Naive thymus-derived CD8-positive, alpha-beta T cell (primary cell): ENCODE data around the gene ACCSL. TPM values are rescaled to one million over a fixed set of nuclear protein-coding genes. Genes with fewer than 3 reads are reported as not detected.

Experiments
- ATAC-seq, 2 donors: fragments of 150-1000 bp; cut with Tn5 transposase in 1 of 2; sonication (Bioruptor Pico), chemical (Tn5 transposase) in 1 of 2; 1 replicate in 1 of 2; 2 replicates in 1 of 2; pipeline ENCODE4 v1.10.0; 2021; ENCODE audit warnings: mild to moderate bottlenecking in 2 of 2, moderate library complexity in 2 of 2
- POLR2A ChIA-PET: fragments of 350-600 bp; sonication (Branson Sonifier 250); formaldehyde crosslinking; loops from one replicate; lab custom pipeline; 2021; ENCODE audit warnings: antibody characterized with exemption; lab: Charles Lee
- DNase-seq, 10 donors: peaks; one replicate each; pipeline versions ENCODE4 v3.0.0 to v3.0.0-alpha.2; 2020 to 2022
- H3K27ac Mint-ChIP-seq, 10 donors: one replicate each; pipeline ENCODE4 v1.8.0; 2020 to 2022; ENCODE audit warnings: mild to moderate bottlenecking in 10 of 10, mixed read lengths in 10 of 10, moderate library complexity in 4 of 10, inconsistent platforms in 1 of 10
- H3K27me3 Mint-ChIP-seq, 5 donors: one replicate each; pipeline ENCODE4 v1.8.0; 2021 to 2022; ENCODE audit warnings: mixed read lengths in 5 of 5
- H3K36me3 Mint-ChIP-seq, 3 donors: one replicate each; pipeline ENCODE4 v1.8.0; 2020 to 2022; ENCODE audit warnings: mixed read lengths in 3 of 3, mild to moderate bottlenecking in 2 of 3, inconsistent platforms in 1 of 3
- H3K4me1 Mint-ChIP-seq, 4 donors: one replicate each; pipeline ENCODE4 v1.8.0; 2021 to 2022; ENCODE audit warnings: mixed read lengths in 4 of 4
- H3K4me3 Mint-ChIP-seq, 10 donors: one replicate each; pipeline ENCODE4 v1.8.0; 2020 to 2022; ENCODE audit warnings: mild to moderate bottlenecking in 10 of 10, mixed read lengths in 10 of 10, moderate library complexity in 6 of 10, inconsistent platforms in 1 of 10
- H3K9me3 Mint-ChIP-seq, 9 donors: one replicate each; pipeline ENCODE4 v1.8.0; 2020 to 2022; ENCODE audit warnings: mixed read lengths in 9 of 9, mild to moderate bottlenecking in 3 of 9, inconsistent platforms in 1 of 9, moderate library complexity in 1 of 9
- polyA plus RNA-seq, 3 donors: library from polyadenylated mRNA; unstranded; fragments of 300-500 nt; fragmentation: Illumina TruSeq; gene quantifications; one replicate each; pipeline ENCODE4 v1.2.3, GENCODE V29; 2021
- total RNA-seq, 8 experiments: library from RNA in 2 of 8; stranded (reverse) in 2 of 8; gene quantifications; one replicate each; pipeline ENCODE4 v1.2.3 and lab custom pipeline; 2021 to 2026

The ACCSL gene
- total and polyA plus RNA-seq, 5 experiments from 2014 or later: not detected

GRCh38 chr11:44043157-44043556 lies 4.6 kb upstream of the ACCSL start:
- DNase-seq (no peak), ATAC-seq (no peak)
- H3K27ac Mint-ChIP-seq: no peak overlapping the region
- H3K4me1 Mint-ChIP-seq: no peaks in the 10 kb centered on the region
- peaks cover 0 to 10% (median under 1%) of the 10 kb centered on the region in 5 donors for H3K27me3 Mint-ChIP-seq
- peaks cover 0 to 16% (median 0%) of the 10 kb centered on the region in 3 donors for H3K36me3 Mint-ChIP-seq
- no peak overlapping the region for H3K4me3 Mint-ChIP-seq
- H3K9me3 Mint-ChIP-seq: peaks cover 0 to 19% (median 11%) of the 10 kb centered on the region in 9 donors
- POLR2A ChIA-PET: no interaction called here

DNA sequence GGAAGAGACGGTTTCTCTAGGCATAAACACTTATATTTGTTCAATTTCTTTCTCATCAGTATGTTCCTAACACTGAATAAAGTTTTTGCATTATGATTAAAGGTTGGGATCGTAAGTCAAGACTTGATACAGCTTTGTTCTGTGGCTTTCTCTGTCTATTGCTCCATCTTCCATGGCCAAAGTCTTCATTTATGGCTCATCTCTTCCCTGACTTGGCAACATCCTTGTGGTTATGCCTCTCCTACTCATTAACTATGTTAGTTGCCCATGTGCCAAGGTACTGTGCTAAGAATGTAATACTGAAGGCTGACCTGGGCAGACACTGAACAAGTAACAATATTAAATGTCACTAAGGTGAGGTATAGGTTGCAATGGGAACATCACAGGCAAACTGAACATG lies 1.6 kb upstream of the ACCSL start:
- H3K4me3 Mint-ChIP-seq: no peak overlapping the region
- POLR2A ChIA-PET: no interaction called here
- H3K36me3 Mint-ChIP-seq: peaks cover 0 to 6% (median 0%) of the 10 kb centered on the region in 3 donors
- ATAC-seq (no peak), DNase-seq (no peak)
- H3K9me3 Mint-ChIP-seq: peaks cover 0 to 8% (median 3%) of the 10 kb centered on the region in 9 donors
- H3K27me3 Mint-ChIP-seq: peaks cover 0 to 7% (median 2%) of the 10 kb centered on the region in 5 donors
- H3K4me1 Mint-ChIP-seq: no peaks in the 10 kb centered on the region
- no peak overlapping the region for H3K27ac Mint-ChIP-seq

GRCh38 chr11:44047298-44047697 lies 483 bp upstream of the ACCSL start:
- ATAC-seq (no peak), DNase-seq (no peak)
- peaks cover 0 to 2% (median 0%) of the 10 kb centered on the region in 9 donors for H3K9me3 Mint-ChIP-seq
- no peaks in the 10 kb centered on the region for H3K36me3 Mint-ChIP-seq
- POLR2A ChIA-PET: no interaction called here
- peaks cover 0 to 7% (median 2%) of the 10 kb centered on the region in 5 donors for H3K27me3 Mint-ChIP-seq
- H3K4me1 Mint-ChIP-seq: no peaks in the 10 kb centered on the region
- no peak overlapping the region for H3K27ac Mint-ChIP-seq
- no peak overlapping the region for H3K4me3 Mint-ChIP-seq

DNA sequence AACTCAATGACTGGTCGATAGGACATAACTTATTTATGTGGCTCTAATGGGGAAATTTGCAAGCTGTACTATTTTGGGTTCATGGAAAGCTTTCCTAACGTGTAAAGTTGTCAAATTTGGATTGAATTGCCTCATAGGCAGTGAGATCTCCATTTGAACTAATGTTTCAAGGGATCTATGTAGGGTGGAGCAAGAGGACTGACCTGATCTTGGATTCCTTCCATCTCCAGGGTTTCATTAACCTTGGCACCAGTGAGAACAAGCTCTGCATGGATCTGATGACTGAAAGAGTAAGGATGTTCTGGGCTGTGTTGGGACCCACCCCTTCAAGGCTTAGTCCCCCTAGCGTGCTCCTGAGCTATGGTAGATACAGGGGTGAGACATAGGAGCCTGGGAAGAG lies 2.1 kb downstream of the ACCSL start:
- H3K4me3 Mint-ChIP-seq: no peak overlapping the region
- peaks cover 0 to 2% (median 0%) of the 10 kb centered on the region in 9 donors for H3K9me3 Mint-ChIP-seq
- no peaks in the 10 kb centered on the region for H3K36me3 Mint-ChIP-seq
- POLR2A ChIA-PET: no interaction called here
- ATAC-seq (no peak), DNase-seq (no peak)
- peaks cover 0 to 7% (median 2%) of the 10 kb centered on the region in 5 donors for H3K27me3 Mint-ChIP-seq
- H3K4me1 Mint-ChIP-seq: no peaks in the 10 kb centered on the region
- no peak overlapping the region for H3K27ac Mint-ChIP-seq

DNA sequence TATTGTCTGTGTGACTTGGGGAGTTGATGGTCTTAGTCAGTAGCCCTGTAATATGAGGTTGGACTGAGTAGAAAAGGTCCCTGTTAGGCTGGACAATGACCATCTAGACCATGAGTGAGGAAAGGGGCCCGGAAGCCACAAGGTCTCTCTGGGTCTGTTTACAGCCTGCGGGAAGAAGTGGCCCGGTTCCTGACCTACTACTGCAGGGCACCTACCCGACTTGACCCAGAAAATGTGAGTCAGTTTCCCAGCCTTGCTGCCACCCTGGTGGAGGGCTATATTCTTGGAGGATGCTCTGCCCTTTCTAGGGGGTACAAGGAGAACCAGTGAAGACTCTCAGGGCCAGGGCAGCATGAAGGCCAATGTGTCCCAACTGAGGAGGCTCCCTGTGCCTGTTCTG lies 3.4 kb downstream of the ACCSL start:
- no peak for ATAC-seq
- Mint-ChIP-seq H3K27me3 (peaks cover 0 to 6% (median 2%) of the 10 kb centered on the region in 5 donors), H3K36me3 (no peaks in the 10 kb centered on the region), H3K27ac (no peak overlapping the region), H3K4me3 (no peak overlapping the region), H3K4me1 (no peaks in the 10 kb centered on the region), H3K9me3 (no peaks in the 10 kb centered on the region)
- POLR2A ChIA-PET: no interaction called here
- DNase-seq: no peak

- POLR2A ChIA-PET: no interaction called here
- ATAC-seq: no peak
Observed at GRCh38 chr11:44057340-44057739, 9.6 kb downstream of the ACCSL start.

GRCh38 chr11:44058275-44058674 lies 10.5 kb downstream of the ACCSL start:
- H3K4me3 Mint-ChIP-seq: no peak overlapping the region
- DNase-seq (no peak), ATAC-seq (no peak)
- POLR2A ChIA-PET: no interaction called here
- H3K4me1 Mint-ChIP-seq: no peaks in the 10 kb centered on the region
- no peaks in the 10 kb centered on the region for H3K9me3 Mint-ChIP-seq
- H3K36me3 Mint-ChIP-seq: no peaks in the 10 kb centered on the region
- H3K27ac Mint-ChIP-seq: no peak overlapping the region
- H3K27me3 Mint-ChIP-seq: peaks cover 0 to 3% (median 0%) of the 10 kb centered on the region in 5 donors

More at GRCh38 chr11:44057340-44057739, 9.6 kb downstream of the ACCSL start:
- no peaks in the 10 kb centered on the region for H3K36me3 Mint-ChIP-seq
- H3K4me3 Mint-ChIP-seq: no peak overlapping the region
- no peak for DNase-seq
- no peaks in the 10 kb centered on the region for H3K4me1 Mint-ChIP-seq
- peaks cover 0 to 3% (median 0%) of the 10 kb centered on the region in 5 donors for H3K27me3 Mint-ChIP-seq
- H3K27ac Mint-ChIP-seq: no peak overlapping the region
- H3K9me3 Mint-ChIP-seq: no peaks in the 10 kb centered on the region

DNA sequence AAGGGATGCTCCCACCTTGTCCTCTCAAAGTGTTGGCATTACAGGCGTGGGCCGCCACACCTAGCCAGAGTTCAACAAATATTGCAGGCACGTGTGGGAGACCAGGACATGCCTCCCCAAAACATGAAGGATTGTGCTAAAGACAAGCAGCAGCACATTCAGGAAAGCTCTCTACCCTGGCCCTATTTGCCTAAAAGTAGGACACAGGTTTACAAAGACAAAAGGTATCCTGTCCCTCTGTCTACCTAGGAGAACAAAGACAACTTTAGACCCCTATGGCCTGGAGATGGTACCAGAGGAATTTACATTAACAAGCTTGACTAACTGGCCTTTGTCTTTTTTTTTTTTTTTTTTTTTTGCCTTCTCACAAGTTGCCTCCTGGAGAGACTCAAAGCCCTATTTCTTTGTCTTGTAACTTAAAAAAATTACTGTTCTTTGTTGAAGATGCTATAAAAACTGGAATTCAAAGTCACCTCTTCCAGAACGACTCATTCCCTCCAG lies 17.4 kb downstream of the ACCSL start:
- ATAC-seq (no peak), DNase-seq (no peak)
- Mint-ChIP-seq H3K4me1 (peaks cover 11 to 35% (median 28%) of the 10 kb centered on the region in 4 donors), H3K27ac (peak overlapping the region; percentile 86 to 98 (median 94)), H3K27me3 (no peaks in the 10 kb centered on the region), H3K36me3 (no peaks in the 10 kb centered on the region), H3K4me3 (peak overlapping the region; percentile 90 to 98 (median 94)), H3K9me3 (no peaks in the 10 kb centered on the region)
- POLR2A ChIA-PET: interaction anchor here (0.6 kb wide), 1 partner anchor 706 kb away, joined by 3 read pairs; no protein-coding TSS in a partner anchor

- Mint-ChIP-seq H3K27ac (peak within 1 kb of the TSS; percentile 86 to 98 (median 94)), H3K4me3 (peak within 1 kb of the TSS; percentile 90 to 98 (median 94)), H3K36me3 (no peaks in the 10 kb centered on the region), H3K4me1 (peaks cover 13 to 42% (median 30%) of the 10 kb centered on the region in 4 donors), H3K27me3 (no peaks in the 10 kb centered on the region), H3K9me3 (no peaks in the 10 kb centered on the region)
- POLR2A ChIA-PET: interaction anchor here (0.5 kb wide), 1 partner anchor 192 kb away, joined by 3 read pairs; no protein-coding TSS in a partner anchor
- DNase-seq (peak; percentile 82 to 95 (median 90)), ATAC-seq (peak; percentile 94 to 96)
Observed at GRCh38 chr11:44065841-44066731, 18.3 kb downstream of the ACCSL start, which contains the start of gene ACCS. TSS of gene ACCS (plus strand) at chr11:44066270. CDS start at chr11:44067628, 1,358 bp downstream.

GRCh38 chr11:44066732-44067141 lies 19.0 kb downstream of the ACCSL start:
- H3K36me3 Mint-ChIP-seq: peaks cover 0 to 5% (median 3%) of the 10 kb centered on the region in 3 donors
- H3K9me3 Mint-ChIP-seq: no peaks in the 10 kb centered on the region
- ATAC-seq (no peak), DNase-seq (no peak)
- H3K27ac Mint-ChIP-seq: peak overlapping the region; percentile 86 to 98 (median 94)
- H3K27me3 Mint-ChIP-seq: no peaks in the 10 kb centered on the region
- POLR2A ChIA-PET: no interaction called here
- peaks cover 13 to 42% (median 30%) of the 10 kb centered on the region in 4 donors for H3K4me1 Mint-ChIP-seq
- peak overlapping the region; percentile 90 to 98 (median 94) for H3K4me3 Mint-ChIP-seq

- POLR2A ChIA-PET: no interaction called here
- Mint-ChIP-seq H3K4me1 (peaks cover 13 to 42% (median 30%) of the 10 kb centered on the region in 4 donors), H3K4me3 (peak overlapping the region; percentile 90 to 98 (median 94)), H3K27me3 (no peaks in the 10 kb centered on the region), H3K36me3 (peaks cover 0 to 6% (median 3%) of the 10 kb centered on the region in 3 donors), H3K9me3 (no peaks in the 10 kb centered on the region), H3K27ac (peak overlapping the region in 9 of 10 donors; percentile 35 to 98 (median 92))
- ATAC-seq: no peak
- no peak for DNase-seq
Observed at GRCh38 chr11:44067266-44067665, 19.5 kb downstream of the ACCSL start.

DNA sequence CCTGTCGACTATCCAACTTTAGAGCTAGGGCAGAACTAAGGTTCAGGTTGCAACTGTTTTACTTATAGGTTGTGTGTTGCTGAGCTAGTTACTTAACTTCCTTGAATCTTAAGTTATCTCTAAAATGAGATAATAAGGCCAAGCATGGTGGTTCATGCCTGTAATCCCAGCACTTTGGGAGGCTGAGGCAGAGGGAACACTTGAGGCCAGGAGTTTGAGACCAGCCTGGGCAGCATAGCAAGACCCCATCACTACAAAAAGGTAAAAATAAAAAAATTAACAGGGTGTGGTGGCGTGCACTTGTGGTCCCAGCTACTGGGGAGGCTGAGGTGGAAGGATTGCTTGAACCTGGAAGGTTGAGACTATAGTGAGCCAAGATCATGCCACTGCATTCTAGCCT lies 20.4 kb downstream of the ACCSL start:
- H3K27me3 Mint-ChIP-seq: no peaks in the 10 kb centered on the region
- POLR2A ChIA-PET: no interaction called here
- H3K4me3 Mint-ChIP-seq: no peak overlapping the region
- H3K9me3 Mint-ChIP-seq: no peaks in the 10 kb centered on the region
- no peak for DNase-seq
- H3K4me1 Mint-ChIP-seq: peaks cover 13 to 42% (median 30%) of the 10 kb centered on the region in 4 donors
- peak overlapping the region in 2 of 10 donors; percentile 15 to 37 for H3K27ac Mint-ChIP-seq
- H3K36me3 Mint-ChIP-seq: peaks cover 0 to 6% (median 3%) of the 10 kb centered on the region in 3 donors
- no peak for ATAC-seq

DNA sequence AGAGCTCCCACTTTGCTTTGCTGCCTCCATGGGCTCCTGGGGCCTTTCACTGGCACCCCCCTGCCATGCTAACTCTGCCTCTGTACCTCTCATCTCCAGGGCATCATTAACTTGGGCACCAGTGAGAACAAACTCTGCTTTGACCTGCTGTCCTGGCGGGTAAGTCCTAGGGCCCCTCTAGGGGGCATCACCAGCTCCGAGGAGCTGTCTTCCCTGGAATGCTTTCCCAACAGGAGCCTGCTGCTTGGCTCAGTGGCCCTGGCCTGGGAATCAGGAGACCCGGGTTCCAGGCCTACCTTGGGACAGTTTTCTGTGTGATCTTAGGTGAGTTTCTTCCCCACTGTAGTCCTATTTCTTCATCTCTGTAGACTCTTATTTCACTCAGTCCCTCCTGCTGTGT lies 23.4 kb downstream of the ACCSL start:
- Mint-ChIP-seq H3K27ac (no peak overlapping the region), H3K4me3 (no peak overlapping the region), H3K9me3 (no peaks in the 10 kb centered on the region), H3K36me3 (peaks cover 0 to 23% (median 15%) of the 10 kb centered on the region in 3 donors), H3K27me3 (no peaks in the 10 kb centered on the region), H3K4me1 (peaks cover 13 to 33% (median 18%) of the 10 kb centered on the region in 4 donors)
- DNase-seq (no peak), ATAC-seq (no peak)
- POLR2A ChIA-PET: no interaction called here
